DMS 273 (cell line): ENCODE measurements around the gene CPPED1.
"Not testable (repeated sequence)": the region's sequence is repeated elsewhere in the genome, so short reads cannot be mapped to it uniquely, and the experiment has no call there.

Experiments used
- DNase-seq: peaks from one replicate; lab custom pipeline; 2025; ENCODE audit not compliant: unreplicated experiment; lab: John Stamatoyannopoulos, UW

CPPED1 gene

GRCh38 chr16:12802048-12802447, 1.6 kb downstream of the CPPED1 start:
- no peak for DNase-seq

- DNase-seq: no peak
Measured at GRCh38 chr16:12801511-12802042, 2.1 kb downstream of the CPPED1 start.

- DNase-seq: no peak
Measured at GRCh38 chr16:12800817-12801216, 2.9 kb downstream of the CPPED1 start.

- DNase-seq: not testable (repeated sequence)
Measured at GRCh38 chr16:12799996-12800395, 3.7 kb downstream of the CPPED1 start.

- no peak for DNase-seq
Measured at GRCh38 chr16:12798846-12799245, 4.8 kb downstream of the CPPED1 start.

GRCh38 chr16:12798171-12798570, 5.5 kb downstream of the CPPED1 start:
- DNase-seq: no peak

GRCh38 chr16:12796498-12796897, 7.2 kb downstream of the CPPED1 start:
- DNase-seq: no peak

GRCh38 chr16:12794486-12795387, 8.9 kb downstream of the CPPED1 start:
- DNase-seq: peak; percentile 37

GRCh38 chr16:12793865-12794240, 9.8 kb downstream of the CPPED1 start:
- DNase-seq: no peak

- DNase-seq: no peak
Measured at GRCh38 chr16:12793120-12793864, 10.4 kb downstream of the CPPED1 start.

- DNase-seq: not testable (repeated sequence)
Measured at GRCh38 chr16:12792528-12792927, 11.2 kb downstream of the CPPED1 start.

- no peak for DNase-seq
Measured at GRCh38 chr16:12791340-12791739, 12.3 kb downstream of the CPPED1 start.

- no peak for DNase-seq
Measured at GRCh38 chr16:12788758-12789157, 14.9 kb downstream of the CPPED1 start.

GRCh38 chr16:12786081-12786480, 17.6 kb downstream of the CPPED1 start:
- no peak for DNase-seq

- DNase-seq: no peak
Measured at GRCh38 chr16:12784076-12784475, 19.6 kb downstream of the CPPED1 start.

GRCh38 chr16:12781777-12782176, 21.9 kb downstream of the CPPED1 start:
- no peak for DNase-seq

GRCh38 chr16:12780467-12780866, 23.2 kb downstream of the CPPED1 start:
- no peak for DNase-seq

GRCh38 chr16:12778726-12779125, 25.0 kb downstream of the CPPED1 start:
- DNase-seq: no peak

GRCh38 chr16:12775656-12776236, 27.9 kb downstream of the CPPED1 start:
- DNase-seq: peak; percentile 8

GRCh38 chr16:12773221-12773620, 30.5 kb downstream of the CPPED1 start:
- DNase-seq: no peak

- DNase-seq: no peak
Measured at GRCh38 chr16:12771341-12771798, 32.3 kb downstream of the CPPED1 start.
